Stimulated activated CD4-positive, alpha-beta T cell treated with anti-CD3 and anti-CD28 coated beads, Interleukin-15, amount 100 ng/mL, for 24 hours (primary cell): ENCODE data around the gene DDHD1.
"Not testable (repeated sequence)": the region's sequence is repeated elsewhere in the genome, so short reads cannot be mapped to it uniquely, and the experiment has no call there.

Experiments used
- DNase-seq: peaks from one replicate; pipeline ENCODE4 v3.0.0-alpha.2; 2020

The DDHD1 gene

DNA sequence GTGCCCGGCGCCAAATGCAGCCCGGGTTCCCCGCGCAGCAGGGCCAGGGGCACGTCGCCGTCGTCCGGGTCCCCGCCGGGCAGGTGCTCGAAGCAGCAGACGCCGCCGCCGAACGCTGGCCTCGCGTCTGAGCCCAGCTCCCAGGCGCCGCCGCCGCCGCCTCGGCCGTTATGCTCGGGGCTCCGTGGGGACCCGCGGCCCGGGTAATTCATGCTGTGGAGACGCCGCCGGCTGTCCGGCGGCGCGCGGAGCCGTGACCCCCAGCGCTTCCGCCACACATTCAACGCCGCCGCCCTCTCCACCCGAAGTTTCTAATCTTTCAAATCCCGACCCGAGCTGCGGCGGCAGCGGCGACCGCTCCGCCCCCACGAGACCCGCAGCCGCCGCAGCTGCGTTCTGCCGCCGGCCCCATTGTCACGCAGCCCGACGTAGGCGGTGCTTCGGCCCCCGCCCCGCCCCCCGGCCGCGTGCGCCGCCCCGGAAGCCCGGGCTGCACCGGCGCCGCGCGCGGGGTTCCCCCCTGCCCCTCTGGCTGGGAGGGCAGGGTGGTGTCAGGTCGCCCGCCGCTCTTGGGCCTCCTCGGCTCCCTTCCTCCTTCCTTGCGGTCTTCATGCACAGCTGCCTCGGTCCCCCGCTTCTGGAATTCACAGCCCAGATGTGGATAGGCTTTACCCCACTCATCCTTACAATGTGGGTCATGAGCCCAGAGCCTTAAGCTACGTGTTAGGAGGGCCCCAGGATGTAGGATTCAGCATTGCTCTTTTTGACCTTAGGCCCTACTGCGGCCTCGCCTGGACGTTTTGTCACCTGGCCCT, at the start of gene DDHD1:
Gene DDHD1, minus strand, starts transcription at position 437 of the 815 bp plus-strand sequence. Its CDS starts 225 bp downstream, at position 212.
- peak; percentile 87 for DNase-seq

GRCh38 chr14:53195949-53196348, 42.8 kb upstream of the DDHD1 start:
- no peak for DNase-seq

DNA sequence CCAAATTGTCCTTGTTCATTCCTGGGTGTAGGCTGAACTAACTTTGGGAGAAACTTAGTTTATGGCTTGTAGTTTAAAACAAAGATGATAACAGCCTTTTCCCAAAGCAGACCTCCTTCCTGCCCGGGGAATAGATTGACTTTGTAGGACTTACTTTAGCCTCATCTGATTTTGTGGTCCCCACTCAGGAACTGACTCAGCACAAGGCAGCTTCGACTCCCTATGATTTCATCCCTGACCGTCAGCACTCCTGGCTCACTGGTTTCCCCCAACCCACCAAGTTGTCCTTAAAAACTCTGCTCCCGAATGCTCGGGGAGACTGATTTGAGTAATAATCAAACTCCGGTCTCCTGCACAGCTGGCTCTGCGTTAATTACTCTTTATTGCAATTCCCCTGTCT, 40.1 kb upstream of the DDHD1 start:
- no peak for DNase-seq

DNA sequence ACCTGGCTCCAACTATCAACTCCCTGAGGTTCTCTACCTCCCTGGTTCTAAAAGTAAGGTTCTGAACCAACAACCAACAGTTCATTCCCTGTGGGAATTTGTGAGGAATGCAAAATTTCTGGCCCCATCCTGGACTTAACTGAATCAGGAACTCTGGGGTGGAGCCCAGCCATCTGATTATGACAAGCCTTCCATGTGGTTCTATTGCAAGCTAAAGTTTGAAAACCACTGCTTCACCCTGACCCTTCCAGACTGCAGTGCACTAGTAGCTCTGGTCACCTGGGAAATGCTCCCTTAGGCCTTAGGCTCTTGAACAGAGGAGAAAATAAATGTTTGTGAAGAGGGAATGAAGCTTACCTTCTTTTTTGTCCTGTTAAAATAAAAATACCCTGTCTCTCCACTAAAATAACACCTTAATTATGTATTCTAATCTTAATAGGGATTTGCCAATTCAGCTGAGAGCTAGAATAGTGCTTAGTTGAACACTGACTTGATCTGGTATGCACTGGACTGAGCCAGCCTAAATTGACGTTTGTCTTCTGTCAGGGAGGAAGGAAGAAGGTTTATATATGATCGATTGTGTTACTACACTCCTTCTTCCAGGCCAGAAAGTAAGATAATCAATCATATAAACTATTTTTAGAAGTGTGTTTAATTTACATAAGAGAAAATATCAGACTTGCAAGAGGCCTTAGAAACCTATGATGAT, 39.1 kb upstream of the DDHD1 start:
- DNase-seq, result no peak

DNA sequence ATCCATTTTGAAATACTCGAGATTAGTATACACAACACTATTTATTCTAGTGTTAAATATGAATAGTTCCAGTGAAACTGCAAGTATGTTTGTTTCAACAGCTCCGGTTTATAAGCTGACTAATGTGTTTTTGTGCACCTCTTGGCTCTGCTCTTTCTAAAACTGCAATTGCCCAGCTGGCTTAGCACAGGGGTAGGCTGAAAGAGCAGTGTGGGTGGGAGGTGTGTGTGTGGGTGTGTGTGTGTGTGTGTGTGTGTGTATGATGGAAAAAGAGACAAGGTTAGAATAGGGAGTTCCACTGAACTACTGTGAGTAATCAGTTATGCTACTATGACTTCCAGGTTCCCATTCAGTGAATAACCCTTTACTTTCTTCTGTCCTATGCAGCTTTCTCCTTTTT, 37.8 kb upstream of the DDHD1 start:
- peak; percentile 76 for DNase-seq

DNA sequence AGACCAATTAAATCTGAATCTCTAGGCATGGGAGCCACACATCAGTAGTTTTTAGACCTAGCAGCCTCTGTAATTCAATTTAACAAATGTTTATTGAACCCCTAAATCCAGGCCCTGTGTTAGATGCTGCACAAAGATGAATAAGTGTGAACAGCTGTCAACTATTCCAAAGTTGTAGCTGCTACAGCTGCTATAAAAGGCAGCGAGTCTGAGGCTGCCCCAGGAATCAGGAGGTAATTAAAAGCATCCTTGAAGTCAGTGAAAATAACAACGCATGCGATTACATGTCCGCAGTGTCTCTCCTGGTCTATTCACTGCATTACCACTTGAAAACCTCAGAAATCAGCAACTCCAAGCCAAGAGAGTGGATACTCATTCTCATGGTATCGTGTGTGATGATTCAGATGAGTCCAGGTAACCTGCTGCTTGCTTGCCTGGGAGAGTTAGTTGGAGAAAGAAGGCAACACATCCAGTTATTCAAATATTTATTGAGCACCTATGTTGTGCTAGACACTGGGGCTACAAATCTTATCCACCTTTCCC, 34.9 kb upstream of the DDHD1 start:
- DNase-seq, result no peak

- no peak for DNase-seq
These were observed 33.4 kb upstream of the DDHD1 start for GRCh38 chr14:53186532-53186931.

DNA sequence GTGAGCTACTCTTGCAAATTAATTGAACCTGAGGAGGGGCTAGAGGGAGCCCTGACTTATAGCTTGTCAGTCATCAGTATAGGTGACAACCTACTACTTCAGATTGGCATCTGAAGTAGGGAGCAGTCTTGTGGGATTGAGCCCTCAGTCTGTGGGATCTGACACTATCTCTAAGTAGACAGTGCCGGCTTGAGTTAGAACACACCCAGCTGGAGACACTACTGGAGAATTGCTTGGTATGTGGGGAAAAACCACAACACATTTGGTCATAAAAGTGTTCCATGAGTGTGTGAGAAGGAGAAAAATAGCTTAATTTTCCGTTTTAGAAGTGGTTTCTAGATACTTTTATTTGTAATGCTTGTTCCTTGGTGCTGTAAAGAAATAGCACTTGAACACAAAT, 30.5 kb upstream of the DDHD1 start:
- DNase-seq, result no peak

DNA sequence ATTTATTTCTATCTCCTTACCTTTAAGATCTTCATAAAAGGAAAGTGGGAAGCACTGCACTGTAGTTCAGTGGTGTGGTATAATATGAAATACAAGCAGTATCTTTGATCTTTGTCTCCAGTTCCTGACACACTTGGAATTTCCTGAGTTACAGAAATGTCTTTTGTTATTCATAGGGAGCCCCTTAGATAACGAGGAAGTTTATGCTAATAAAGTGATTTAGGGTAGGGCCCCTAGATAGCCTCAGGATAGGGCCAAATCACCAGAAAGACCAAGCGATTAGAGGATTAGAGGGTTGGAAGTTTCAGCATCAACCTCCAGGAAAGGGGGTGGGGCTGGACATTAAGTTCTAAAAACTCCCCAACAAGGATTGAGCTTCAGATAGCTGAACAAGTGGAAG, 29.9 kb upstream of the DDHD1 start:
- no peak for DNase-seq

DNA sequence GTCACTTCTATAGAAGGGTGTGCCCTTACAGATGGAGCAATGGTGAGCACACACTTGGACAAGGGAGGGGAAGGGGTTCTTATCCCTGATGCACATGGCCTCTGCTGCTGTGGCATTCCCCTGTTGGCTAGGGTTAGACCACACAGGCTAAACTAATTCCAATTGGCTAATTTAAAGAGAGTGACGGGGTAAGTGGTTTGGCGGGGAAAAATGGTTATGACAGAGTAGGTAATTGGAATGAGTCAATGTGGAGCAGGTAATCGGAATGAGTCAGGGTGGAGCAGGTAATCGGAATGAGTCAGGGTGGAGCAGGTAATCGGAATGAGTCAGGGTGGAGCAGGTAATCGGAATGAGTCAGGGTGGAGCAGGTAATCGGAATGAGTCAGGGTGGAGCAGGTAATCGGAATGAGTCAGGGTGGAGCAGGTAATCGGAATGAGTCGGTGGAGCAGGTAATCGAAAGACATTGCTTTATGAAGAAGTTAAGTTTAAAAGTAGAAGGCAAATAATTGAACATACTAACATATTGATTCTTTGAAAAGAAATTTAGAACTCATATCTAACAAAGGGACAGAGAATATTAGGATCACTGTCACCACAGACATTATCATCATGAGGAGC, 28.4 kb upstream of the DDHD1 start:
- DNase-seq, result peak; percentile 27

DNA sequence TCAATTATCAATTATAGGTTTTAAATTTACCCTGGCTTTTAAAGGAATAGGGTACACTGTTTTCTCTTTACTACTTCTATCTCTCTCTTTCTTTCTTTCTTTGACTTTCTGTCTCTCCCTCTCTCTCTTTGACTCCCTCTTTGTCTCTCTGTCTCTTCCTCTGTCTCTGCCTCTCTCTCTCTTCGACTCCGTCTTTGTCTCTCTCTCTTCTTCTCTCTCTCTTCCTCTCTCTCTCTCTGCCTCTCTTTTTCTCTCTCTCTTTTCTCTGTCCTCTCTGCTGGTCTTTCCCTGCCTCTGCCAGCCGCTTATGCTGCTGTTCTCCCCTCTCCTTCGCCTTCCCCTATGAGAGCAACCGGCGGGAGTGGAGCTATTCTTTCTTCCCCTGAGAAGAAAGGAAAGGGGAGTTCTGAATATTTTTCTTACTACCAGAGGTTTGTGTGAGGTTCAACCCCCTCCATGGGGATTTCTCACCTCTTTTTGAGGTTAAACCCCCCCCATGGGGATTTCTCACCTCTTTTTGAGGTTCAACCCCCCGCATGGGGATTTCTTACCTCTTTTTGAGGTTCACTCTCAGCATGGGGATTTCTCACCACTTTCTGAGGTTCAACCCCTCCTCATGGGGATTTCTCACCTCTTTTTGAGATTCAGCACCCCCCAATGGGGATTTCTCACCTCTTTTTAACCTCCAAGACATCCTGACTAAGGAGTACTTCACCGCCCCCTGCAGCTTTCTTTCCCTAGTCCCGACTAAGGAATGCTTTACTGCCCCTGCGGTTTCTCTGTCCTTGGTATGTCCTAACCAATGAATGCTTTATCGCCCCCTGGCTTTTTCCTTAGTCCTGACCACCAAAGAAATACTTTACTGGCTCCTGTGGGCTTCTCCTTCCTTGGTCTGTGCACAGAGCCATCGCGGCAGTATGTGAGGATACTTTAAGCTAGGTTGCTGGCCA, 27.4 kb upstream of the DDHD1 start:
- DNase-seq, result peak; percentile 57

DNA sequence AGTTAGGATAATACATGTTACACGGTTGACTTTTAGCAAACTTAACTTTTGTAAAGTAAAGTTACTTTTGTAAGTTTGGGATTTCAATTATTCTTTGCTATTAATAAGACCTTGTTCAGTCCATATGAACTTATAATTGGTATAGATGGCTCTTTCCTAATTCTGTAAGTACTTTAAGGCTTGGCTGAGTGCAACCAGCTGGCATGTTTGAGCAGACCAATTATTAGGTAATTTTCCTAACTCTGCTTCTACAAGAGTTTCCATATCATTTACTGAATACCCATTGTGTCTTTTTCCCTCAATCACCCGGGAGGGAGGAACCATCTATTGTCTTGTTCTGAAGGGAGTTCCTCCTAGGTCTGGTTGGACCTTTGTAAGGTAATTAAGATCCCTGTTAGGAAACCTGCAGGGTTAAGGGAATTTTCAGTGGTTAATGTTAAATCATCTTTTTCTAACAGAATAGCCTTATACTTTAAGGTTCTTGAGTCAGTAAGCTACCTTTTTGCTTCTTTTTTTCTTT, 26.4 kb upstream of the DDHD1 start:
- not testable (repeated sequence) for DNase-seq

- no peak for DNase-seq
These were observed 22.3 kb upstream of the DDHD1 start for GRCh38 chr14:53175375-53175774.

- DNase-seq, result no peak
These were observed 21.8 kb upstream of the DDHD1 start for GRCh38 chr14:53174918-53175317.

DNA sequence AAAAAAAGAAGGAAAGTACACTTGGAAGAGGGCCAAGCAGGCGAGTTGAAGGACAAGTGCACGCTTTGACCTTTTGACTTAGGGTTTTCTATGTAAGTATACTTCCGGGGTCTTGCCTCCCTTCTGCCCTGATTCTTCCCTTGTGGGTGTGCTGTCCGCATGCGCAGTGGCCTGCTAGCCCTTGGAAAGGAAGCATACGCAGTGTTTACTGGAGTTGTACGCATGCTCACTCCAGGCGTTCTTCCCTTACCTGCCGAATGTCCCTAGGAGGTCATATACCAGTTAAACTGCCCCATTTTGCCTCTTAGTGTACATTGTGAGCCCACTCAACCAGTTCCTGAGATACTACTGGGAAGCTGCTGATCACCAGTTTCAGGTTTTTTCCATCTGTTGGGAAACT, 15.7 kb upstream of the DDHD1 start:
- no peak for DNase-seq

DNA sequence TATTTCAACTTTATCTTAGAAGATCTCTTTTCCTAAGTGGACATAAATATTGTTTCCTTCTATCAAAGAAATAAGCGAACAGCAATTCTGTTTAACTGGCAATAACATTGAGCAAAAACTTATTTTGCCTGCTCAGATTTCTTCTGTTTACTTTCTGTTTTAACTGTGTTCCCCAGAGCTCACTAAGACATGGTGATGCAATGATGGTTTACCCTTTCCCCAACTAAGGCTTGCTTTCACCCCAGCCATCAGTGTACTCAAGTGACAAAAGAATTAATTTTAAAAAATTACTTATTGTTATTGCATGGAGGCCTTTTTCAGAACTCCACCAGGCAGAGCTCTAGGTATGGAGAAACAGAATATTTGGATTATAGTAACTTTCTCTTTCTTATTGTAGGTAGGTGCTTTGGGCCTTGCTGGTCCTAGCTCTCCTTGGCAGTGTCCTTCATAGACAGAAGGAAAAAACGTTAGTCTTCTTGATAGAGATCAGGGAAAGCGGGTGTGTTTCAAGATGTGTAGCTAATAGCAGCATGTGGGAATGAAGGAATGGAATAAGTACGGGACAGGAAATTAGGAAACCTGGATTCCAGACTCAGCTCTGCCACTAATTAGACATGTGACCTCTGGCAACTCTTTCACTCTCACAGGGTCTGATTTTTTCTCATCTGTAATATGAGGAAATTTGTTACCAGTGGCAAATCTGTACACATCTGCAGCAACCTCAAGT, 14.6 kb upstream of the DDHD1 start:
- no peak for DNase-seq

DNA sequence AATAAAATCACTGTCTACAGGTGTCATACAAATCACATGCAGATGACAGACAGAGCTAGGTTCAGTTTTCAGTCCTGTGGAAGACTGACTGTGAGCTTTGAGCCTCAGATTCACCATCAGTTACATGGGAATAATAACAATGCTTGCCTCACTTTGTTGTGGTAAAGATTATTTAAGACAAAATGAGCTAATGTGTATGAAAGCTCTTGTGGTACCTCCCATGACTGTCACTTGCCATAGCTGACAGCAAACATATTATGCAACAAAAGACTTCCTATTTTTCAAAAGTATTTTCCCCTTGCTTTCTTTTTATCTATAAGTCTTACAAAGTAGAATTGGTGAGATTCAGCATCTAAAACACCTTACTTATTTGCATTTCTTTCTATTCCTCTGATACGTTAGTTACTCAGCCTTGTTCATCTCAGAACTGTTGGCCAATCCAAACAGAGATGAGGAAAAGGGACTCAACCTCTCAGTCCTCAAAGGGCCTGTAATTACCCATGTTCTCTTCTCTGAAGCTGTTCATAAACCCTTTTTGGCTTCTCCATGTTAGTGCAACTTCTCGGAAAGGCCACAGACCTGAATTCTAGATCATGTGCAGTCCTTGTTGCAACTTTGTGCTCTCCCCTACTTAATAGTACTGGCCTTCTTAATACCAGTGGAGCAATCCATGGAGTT, 8.8 kb upstream of the DDHD1 start:
- no peak for DNase-seq

DNA sequence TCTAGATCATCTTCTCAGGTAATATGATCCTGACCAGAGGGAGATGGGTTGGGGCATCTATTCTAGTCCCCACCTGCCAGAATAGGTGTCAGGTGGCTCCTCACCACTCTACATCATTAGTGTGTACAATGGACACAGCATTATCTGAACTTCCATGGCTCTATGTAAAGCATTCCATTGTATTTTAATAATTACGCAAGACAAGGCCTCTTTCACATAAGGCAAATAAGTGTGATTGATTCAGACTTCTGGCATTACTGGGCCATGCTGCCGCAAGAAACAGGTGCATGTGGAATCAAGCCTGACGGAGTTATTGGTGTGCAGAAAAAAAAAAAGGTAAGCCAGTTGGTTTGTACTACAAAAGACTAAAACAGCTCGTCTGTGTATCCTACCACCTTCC, 3.1 kb upstream of the DDHD1 start:
- DNase-seq, result no peak

DNA sequence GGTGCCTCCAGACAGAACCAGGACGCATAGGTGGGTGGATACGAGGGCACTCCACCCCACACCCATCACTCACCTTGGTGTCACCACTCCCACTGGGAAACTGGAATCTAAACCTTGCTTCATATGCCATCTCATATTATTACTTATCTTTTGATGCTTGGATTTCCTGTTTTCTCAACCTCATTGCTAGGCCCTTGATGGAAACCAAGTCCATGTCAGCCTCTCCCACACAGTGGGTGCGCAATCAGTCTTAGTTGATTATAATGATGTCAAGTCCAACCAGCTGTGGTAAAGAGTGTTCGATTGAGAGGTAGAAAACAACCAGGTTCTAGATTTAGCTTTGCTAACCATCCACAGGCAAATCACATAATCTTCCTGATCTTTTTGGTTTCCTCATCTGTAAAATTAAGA, 584 bp upstream of the DDHD1 start:
- DNase-seq, result peak; percentile 55

DNA sequence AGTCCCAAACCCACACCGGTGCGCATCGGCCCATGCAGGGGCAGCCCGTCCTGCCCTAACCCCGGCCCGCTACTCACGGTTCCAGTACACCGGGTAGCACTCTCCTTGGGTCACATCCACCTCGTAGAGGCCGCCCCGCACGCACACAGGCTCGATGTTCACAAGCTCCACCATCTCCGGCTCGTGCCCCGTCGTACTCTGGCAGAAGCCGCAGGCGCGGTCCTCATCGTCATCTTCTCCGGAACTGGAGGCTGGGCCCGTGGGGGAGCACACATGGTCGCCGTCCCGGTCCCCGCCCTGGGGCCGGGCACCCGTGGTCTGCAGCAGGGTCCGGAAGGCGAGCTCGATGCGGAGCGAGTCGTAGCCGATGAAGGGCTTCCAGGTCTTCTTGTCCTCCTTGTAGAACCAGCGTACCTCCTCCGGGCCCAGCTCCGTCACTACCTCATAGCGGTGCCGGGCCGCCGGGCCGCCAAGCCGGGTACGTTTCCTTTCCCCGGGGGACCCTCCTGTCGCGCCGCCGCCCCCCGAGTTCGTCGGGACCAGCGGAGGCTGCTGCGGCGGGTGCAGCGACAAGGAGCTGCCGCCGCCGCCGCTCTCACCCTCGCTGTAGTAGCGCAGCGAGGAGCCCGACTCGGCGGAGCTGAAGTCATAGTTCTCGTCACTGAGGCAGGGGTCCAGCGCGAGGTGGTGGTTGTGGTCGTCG, 788 bp downstream of the DDHD1 start:
- peak; percentile 79 for DNase-seq
